HepG2 (cell line): ENCODE measurements around the gene GLDC. TPM values are rescaled to one million over a fixed set of nuclear protein-coding genes. Genes with fewer than 3 reads are reported as not detected.

Experiments
- ATAC-seq: fragments of 200-7000 bp; cut with Tn5 transposase; 3 replicates; pipeline ENCODE4 v1.9.1; 2020; ENCODE audit warnings: mild to moderate bottlenecking, moderate library complexity
- BruUV-seq: library from RNA; stranded (reverse); fragments of 400-500 nt; replicated peaks from 2 replicates; lab custom pipeline; 2021; lab: Mats Ljungman, UMichigan
- CTCF ChIA-PET: fragments of 300-600 bp; formaldehyde crosslinking; extraction: SDS; loops from one replicate; lab custom pipeline; 2021; ENCODE audit warnings: low total read pairs, inconsistent platforms, low intra/inter-chr PET ratio; lab: Yijun Ruan, JAX
- POLR2A ChIA-PET: fragments of 350-600 bp; sonication (Branson Sonifier 250); formaldehyde crosslinking; loops from one replicate; lab custom pipeline; 2020; ENCODE audit warnings: antibody characterized with exemption, inconsistent platforms; lab: Yijun Ruan, JAX
- DNase-seq: peaks from one replicate; pipeline ENCODE4 v3.0.0-alpha.2; 2015; ENCODE audit warnings: low spot score
- FAIRE-seq: peaks from 3 replicates; lab custom pipeline; 2011; peaks lifted over from hg19 to GRCh38; lab: Jason Lieb, UNC
- H2AFZ ChIP-seq: one replicate; pipeline ENCODE4 v1.6.1; 2011; ENCODE audit warnings: low read length, inconsistent platforms
- H3K27ac ChIP-seq: fragments of 300-600 bp; 3 replicates; pipeline ENCODE4 v1.8.0; 2011; ENCODE audit warnings: mixed run types, mild to moderate bottlenecking, mixed read lengths, low read length, inconsistent platforms; ENCODE audit not compliant: insufficient read depth; ENCODE audit errors: extremely low read length
- H3K27me3 ChIP-seq, 2 experiments: fragments of 200-600 bp in 1 of 2; 2 replicates in 1 of 2; 3 replicates in 1 of 2; pipeline versions ENCODE4 v1.6.0 to v1.8.0; 2011; ENCODE audit warnings: low read length in 2 of 2, mild to moderate bottlenecking in 2 of 2, moderate library complexity in 2 of 2, inconsistent platforms in 1 of 2; ENCODE audit not compliant: insufficient read depth in 2 of 2, control insufficient read depth in 1 of 2
- H3K36me3 ChIP-seq, 2 experiments: fragments of 200-600 bp in 1 of 2; replicated peaks in 1 of 2; 2 replicates in 1 of 2; 3 replicates in 1 of 2; pipeline versions ENCODE4 v1.5.1 to v1.8.0; 2011; ENCODE audit warnings: low read length in 2 of 2, inconsistent platforms in 1 of 2; ENCODE audit not compliant: insufficient read depth in 2 of 2, control insufficient read depth in 1 of 2
- H3K4me1 ChIP-seq: 2 replicates; pipeline ENCODE4 v1.5.1; 2012; ENCODE audit warnings: low read length, inconsistent platforms; ENCODE audit not compliant: insufficient read depth
- H3K4me2 ChIP-seq: 2 replicates; pipeline ENCODE4 v1.6.0; 2011; ENCODE audit warnings: low read depth, low read length, inconsistent platforms
- H3K4me3 ChIP-seq, 3 experiments: fragments of 200-600 bp in 1 of 3; sonication (generic), shearing (Covaris generic) in 1 of 3; replicated peaks in 1 of 3; 2 replicates each; pipeline ENCODE4 v1.5.1; 2011 to 2016; ENCODE audit warnings: low read length in 3 of 3, inconsistent platforms in 2 of 3, low read depth in 2 of 3, mild to moderate bottlenecking in 2 of 3, control low read depth in 1 of 3, mixed read lengths in 1 of 3; ENCODE audit not compliant: insufficient read depth in 1 of 3
- H3K79me2 ChIP-seq: one replicate; pipeline ENCODE4 v1.6.1; 2011; ENCODE audit warnings: low read length, inconsistent platforms; ENCODE audit not compliant: insufficient read depth
- H3K9ac ChIP-seq: 2 replicates; pipeline ENCODE4 v1.6.0; 2011; ENCODE audit warnings: mild to moderate bottlenecking, low read depth, low read length, inconsistent platforms; ENCODE audit not compliant: insufficient read depth
- H3K9me3 ChIP-seq: 2 replicates; pipeline ENCODE4 v1.5.1; 2012; ENCODE audit warnings: mild to moderate bottlenecking, low read length
- H4K20me1 ChIP-seq: 2 replicates; pipeline ENCODE4 v1.6.0; 2011; ENCODE audit warnings: inconsistent platforms, mild to moderate bottlenecking, low read length, moderate library complexity; ENCODE audit not compliant: insufficient read depth
- ATAD3A ChIP-seq: sonication (generic); formaldehyde crosslinking; IDR thresholded peaks from 2 replicates; pipeline ENCODE4 v1.4.0; 2020; ENCODE audit warnings: missing genetic modification reagents
- CCDC6 ChIP-seq: sonication (generic); formaldehyde crosslinking; IDR thresholded peaks from 2 replicates; pipeline ENCODE4 v1.8.1; 2022; ENCODE audit warnings: mild to moderate bottlenecking, missing genetic modification reagents, moderate library complexity
- EZH2 ChIP-seq: conservative IDR thresholded peaks from 2 replicates; pipeline ENCODE4 v1.6.1; 2012; ENCODE audit warnings: mild to moderate bottlenecking, low read depth, low read length, moderate library complexity
- KDM3A ChIP-seq: IDR thresholded peaks from 2 replicates; pipeline ENCODE4 v1.6.1; 2018; ENCODE audit warnings: low read depth, missing compliant biosample characterization
- MEIS1 ChIP-seq: sonication (generic); formaldehyde crosslinking; IDR thresholded peaks from 2 replicates; pipeline ENCODE4 v1.9.0; 2021; ENCODE audit warnings: mild to moderate bottlenecking, missing genetic modification reagents, moderate library complexity, borderline replicate concordance
- NBN ChIP-seq: fragments of 450-650 bp; conservative IDR thresholded peaks from 2 replicates; pipeline ENCODE4 v1.6.1; 2017
- NFATC3 ChIP-seq: sonication (generic); formaldehyde crosslinking; IDR thresholded peaks from 2 replicates; pipeline ENCODE4 v1.5.1; 2020; ENCODE audit warnings: mild to moderate bottlenecking, missing genetic modification reagents
- NR2F2 ChIP-seq: IDR thresholded peaks from 2 replicates; pipeline ENCODE4 v1.6.1; 2012; ENCODE audit warnings: low read depth, inconsistent platforms, borderline replicate concordance
- ZFP36L1 ChIP-seq: sonication (generic); formaldehyde crosslinking; IDR thresholded peaks from 2 replicates; pipeline ENCODE4 v1.8.0; 2022; ENCODE audit warnings: mild to moderate bottlenecking, missing genetic modification reagents, moderate library complexity
- ZFP37 ChIP-seq: sonication (generic); formaldehyde crosslinking; IDR thresholded peaks from 2 replicates; pipeline ENCODE4 v1.4.0; 2020; ENCODE audit warnings: missing genetic modification reagents, borderline replicate concordance
- ZNF282 ChIP-seq: fragments of 450-650 bp; IDR thresholded peaks from 2 replicates; pipeline ENCODE4 v1.6.1; 2018; ENCODE audit not compliant: partially characterized antibody
- ZNF333 ChIP-seq: sonication (generic); formaldehyde crosslinking; IDR thresholded peaks from 2 replicates; pipeline ENCODE4 v1.4.0; 2020; ENCODE audit warnings: mild to moderate bottlenecking, missing genetic modification reagents, borderline replicate concordance
- ZNF441 ChIP-seq: sonication (generic); formaldehyde crosslinking; IDR thresholded peaks from 2 replicates; pipeline ENCODE4 v1.7.0; 2021; ENCODE audit warnings: missing genetic modification reagents, borderline replicate concordance
- ZNF740 ChIP-seq: sonication (generic); formaldehyde crosslinking; IDR thresholded peaks from 2 replicates; pipeline ENCODE4 v1.4.0; 2020; ENCODE audit warnings: missing genetic modification reagents
- ZNF768 ChIP-seq: sonication (generic); formaldehyde crosslinking; IDR thresholded peaks from 2 replicates; pipeline ENCODE4 v1.4.0; 2020; ENCODE audit warnings: missing genetic modification reagents
- WGBS: methylation state at CpG from one replicate; pipeline ENCODE4 v1.1.6; 2017; ENCODE audit warnings: low lambda C conversion rate; 5-methylcytosine and 5-hydroxymethylcytosine counted together
- in situ Hi-C: cut with HindIII; loops from 2 replicates; pipeline ENCODE4 v1.10.0; 2017; ENCODE audit warnings: low pct_unique_long_range_greater_than_20kb; ENCODE audit not compliant: extremely low pct_ligation_motif_present
- intact Hi-C: fragments of 100-400 bp; cut with micrococcal nuclease; formaldehyde crosslinking; loops from one replicate; pipeline ENCODE4 v1.10.0; 2022; ENCODE audit not compliant: unreplicated experiment
- polyA plus RNA-seq, 8 experiments: library from polyadenylated mRNA; depleted of rRNA in 3 of 8; stranded (reverse) in 7 of 8; unstranded in 1 of 8; fragments of >200 nt; fragmentation: Illumina TruSeq in 4 of 8; extraction: Trizol in 4 of 8; gene quantifications; 2 replicates each; pipeline versions ENCODE4 v1.2.1 to v1.2.3, GENCODE V29; 2011 to 2016; ENCODE audit warnings: low read depth in 4 of 8, missing spikeins in 1 of 8, mixed read lengths in 1 of 8; ENCODE audit not compliant: insufficient read depth in 1 of 8
- total RNA-seq, 5 experiments: library from RNA; depleted of rRNA; stranded (reverse); fragments of >200 nt; fragmentation: Illumina TruSeq; extraction: Trizol; gene quantifications; 2 replicates each; pipeline ENCODE4 v1.2.3, GENCODE V29; 2016; ENCODE audit warnings: low read depth in 1 of 5

Gene GLDC
- total and polyA plus RNA-seq, 2 of the 13 experiments (the other 11 are each of a cell fraction or from before 2014, with no cell fraction given) = 59.3 to 115 TPM

DNA sequence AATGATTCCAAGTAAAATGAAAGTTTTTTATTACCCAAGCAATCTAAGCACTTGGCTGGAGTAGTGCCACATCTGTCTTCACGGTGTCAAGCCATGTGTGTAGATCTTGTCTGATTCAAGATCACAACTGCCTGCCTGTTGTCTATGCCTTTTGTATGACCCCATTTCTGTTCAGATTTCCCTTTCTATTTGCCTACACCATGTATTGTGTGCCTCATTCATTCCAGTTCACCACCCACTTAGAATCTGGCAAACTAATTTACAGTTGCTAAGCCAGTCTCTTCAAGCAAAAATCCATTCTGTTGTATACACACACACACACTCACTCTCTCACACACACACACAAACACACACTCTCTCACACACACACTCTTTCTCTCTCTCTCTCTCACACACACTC lies 33.7 kb downstream of the GLDC start:
- in situ Hi-C loops (no loop called here), intact Hi-C loops (no loop called here)
- CTCF ChIA-PET = no interaction called here
- no peak for FAIRE-seq
- Histone ChIP-seq H3K36me3 (peaks cover 8 to 38% of the 10 kb centered on the region in 2 experiments), H3K27me3 (no peaks in the 10 kb centered on the region), H3K4me2 (no peak overlapping the region), H3K79me2 (no peaks in the 10 kb centered on the region), H3K27ac (no peak overlapping the region), H3K9ac (no peak overlapping the region), H2AFZ (no peak overlapping the region), H4K20me1 (no peaks in the 10 kb centered on the region), H3K4me3 (no peak overlapping the region), H3K9me3 (no peaks in the 10 kb centered on the region), H3K4me1 (peaks cover 15% of the 10 kb centered on the region)
- no peak for ATAC-seq
- TF ChIP-seq EZH2 (no peak), CCDC6 (CRISPR knock-in tag) (no peak), ZNF333 (no peak), ZNF282 (no peak), ZNF768 (CRISPR knock-in tag) (no peak), ZNF740 (no peak), ZFP37 (CRISPR knock-in tag) (no peak), NR2F2 (no peak), NBN (no peak), ZNF441 (CRISPR knock-in tag) (no peak), NFATC3 (CRISPR knock-in tag) (no peak)
- BruUV-seq = no TSS peak
- POLR2A ChIA-PET = no interaction called here
- DNase-seq = no peak
- 94% methylated on average over 1 of the region's 1 CpG for WGBS

DNA sequence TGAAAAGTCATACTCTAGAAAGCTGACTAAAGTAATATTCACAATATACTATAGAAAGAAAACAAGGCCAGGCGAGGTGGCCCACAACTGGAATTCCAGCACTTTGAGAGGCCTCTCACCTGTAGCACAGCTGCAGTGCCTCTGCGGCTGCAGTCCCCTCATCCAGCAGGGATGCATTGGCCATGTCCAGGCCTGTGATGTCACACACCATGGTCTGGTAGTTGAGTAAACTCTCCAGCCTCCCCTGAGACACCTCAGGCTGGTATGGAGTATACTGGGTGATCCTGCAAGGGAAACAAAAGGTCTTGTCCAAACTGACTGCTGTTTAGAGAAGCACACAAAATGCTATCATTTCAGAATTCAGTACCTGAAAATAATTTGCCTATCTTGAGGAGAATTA lies 35.5 kb downstream of the GLDC start:
- Histone ChIP-seq H3K27me3 (no peaks in the 10 kb centered on the region), H3K36me3 (peaks cover 10 to 47% of the 10 kb centered on the region in 2 experiments), H2AFZ (no peak overlapping the region), H3K4me1 (peaks cover 15% of the 10 kb centered on the region), H3K4me2 (no peak overlapping the region), H3K9me3 (no peaks in the 10 kb centered on the region), H4K20me1 (no peaks in the 10 kb centered on the region), H3K27ac (no peak overlapping the region), H3K79me2 (no peaks in the 10 kb centered on the region), H3K9ac (no peak overlapping the region), H3K4me3 (no peak overlapping the region)
- no peak for TF ChIP-seq MEIS1 (CRISPR knock-in tag)
- TF ChIP-seq KDM3A = no peak
- no peak for TF ChIP-seq ATAD3A (CRISPR knock-in tag)
- no peak for TF ChIP-seq ZFP36L1 (CRISPR knock-in tag)
- DNase-seq (no peak), ATAC-seq (no peak), FAIRE-seq (no peak)
- intact Hi-C loops = no loop called here
- ChIA-PET POLR2A (no interaction called here), CTCF (no interaction called here)
- 94% methylated on average over 2 of the region's 2 CpGs for WGBS
- in situ Hi-C loops = no loop called here
- no TSS peak for BruUV-seq
